ENCODE measurements around the gene MID1IP1.

MID1IP1 gene

GRCh38 chrX:38817004-38817703 is 15.9 kb downstream of the MID1IP1 start:
- DNase-seq = no peak

- DNase-seq = no peak
Observed at GRCh38 chrX:38819163-38819562, 17.9 kb downstream of the MID1IP1 start.

- no peak for DNase-seq
Observed at GRCh38 chrX:38819709-38820108, 18.4 kb downstream of the MID1IP1 start.

GRCh38 chrX:38820751-38821150 is 19.5 kb downstream of the MID1IP1 start:
- DNase-seq = no peak

- DNase-seq = no peak
Observed at GRCh38 chrX:38824176-38824575, 22.9 kb downstream of the MID1IP1 start.

- DNase-seq = no peak
Observed at GRCh38 chrX:38831949-38832348, 30.7 kb downstream of the MID1IP1 start.

- no peak for DNase-seq
Observed at GRCh38 chrX:38837389-38837788, 36.1 kb downstream of the MID1IP1 start.

- no peak for DNase-seq
Observed at GRCh38 chrX:38839277-38839676, 38.0 kb downstream of the MID1IP1 start.

GRCh38 chrX:38839944-38840343 is 38.7 kb downstream of the MID1IP1 start:
- DNase-seq = no peak

- DNase-seq = no peak
Observed at GRCh38 chrX:38841750-38842149, 40.5 kb downstream of the MID1IP1 start.

- no peak for DNase-seq
Observed at GRCh38 chrX:38845426-38845825, 44.2 kb downstream of the MID1IP1 start.

GRCh38 chrX:38847206-38847902 is 46.1 kb downstream of the MID1IP1 start:
- DNase-seq = no peak

- no peak for DNase-seq
Observed at GRCh38 chrX:38847903-38848230, 46.6 kb downstream of the MID1IP1 start.

- DNase-seq = no peak
Observed at GRCh38 chrX:38848671-38849455, 47.6 kb downstream of the MID1IP1 start.

GRCh38 chrX:38850807-38851544 is 49.7 kb downstream of the MID1IP1 start:
- no peak for DNase-seq

GRCh38 chrX:38854305-38854704 is 53.0 kb downstream of the MID1IP1 start:
- no peak for DNase-seq
